ENCODE results near the gene NMNAT3. TPM values are rescaled to one million over a fixed set of nuclear protein-coding genes. Genes with fewer than 3 reads are reported as not detected.

NMNAT3 gene
- polyA plus RNA-seq, 1 of the 3 experiments (the other 2 are of a cell fraction), result not detected

GRCh38 chr3:139671107-139671506, 6.7 kb downstream of the NMNAT3 start:
- no peaks in the 10 kb centered on the region for H4K20me1 ChIP-seq (ENCODE audit: insufficient read depth)
- H3K36me3 ChIP-seq (replicated peaks in 1 of 2; ENCODE audit: control insufficient read depth in 1 of 2, insufficient read depth in 2 of 2, low read length in 1 of 2), result no peaks in the 10 kb centered on the region
- H3K9ac ChIP-seq, result no peak overlapping the region
- no peaks in the 10 kb centered on the region for H3K79me2 ChIP-seq (ENCODE audit: insufficient read depth)
- H3K9me3 ChIP-seq, result no peaks in the 10 kb centered on the region
- H3K9me2 ChIP-seq, result no peaks in the 10 kb centered on the region
- no peak overlapping the region for H3K4me3 ChIP-seq (ENCODE audit: low read depth in 2 of 2, low read length in 1 of 2)
- 44% methylated on average over 2 of the region's 2 CpGs for WGBS (ENCODE audit: low lambda C conversion rate)
- TF ChIP-seq FOSL2 (IDR thresholded peaks at IDR 0.05; ENCODE audit: borderline replicate concordance, low read depth) (no peak), TCF12 (IDR thresholded peaks at IDR 0.05) (no peak), NRF1 (IDR thresholded peaks at IDR 0.05; ENCODE audit: low read depth, low read length) (no peak), EP300 (IDR thresholded peaks at IDR 0.05; ENCODE audit: borderline replicate concordance in 1 of 2, low read depth in 1 of 2, low read length in 1 of 2) (no peak), FOXJ3 (CRISPR knock-in tag; IDR thresholded peaks at IDR 0.05) (no peak), USF2 (IDR thresholded peaks at IDR 0.05; ENCODE audit: borderline replicate concordance, low read depth, low read length) (no peak), CTCF (IDR thresholded peaks at IDR 0.05) (no peak), RXRA (IDR thresholded peaks at IDR 0.05; ENCODE audit: borderline replicate concordance, low read depth) (no peak)
- H3K4me1 ChIP-seq (ENCODE audit: control insufficient read depth in 1 of 2, insufficient read depth in 2 of 2, low read depth in 1 of 2, low read length in 1 of 2), result peaks cover 0 to 47% of the 10 kb centered on the region in 2 experiments; a peak in 2 of 4 replicates
- no peak for DNase-seq
- H3K27ac ChIP-seq (ENCODE audit: low read depth in 2 of 2, low read length in 1 of 2), result peak overlapping the region in 1 of 2 experiments; percentile 75; a peak in 1 of 4 replicates
- H3F3A ChIP-seq (replicated peaks; ENCODE audit: insufficient read depth), result no peaks in the 10 kb centered on the region
- POLR2A ChIA-PET, result no interaction called here
- no peak overlapping the region for H2AFZ ChIP-seq (ENCODE audit: low read depth)
- H3K27me3 ChIP-seq (ENCODE audit: insufficient read depth), result no peaks in the 10 kb centered on the region
- CTCF ChIA-PET, result no interaction called here
- no peak overlapping the region for H3K4me2 ChIP-seq

GRCh38 chr3:139670196-139670595, 7.6 kb downstream of the NMNAT3 start:
- H3F3A ChIP-seq (replicated peaks; ENCODE audit: insufficient read depth), result no peaks in the 10 kb centered on the region
- TF ChIP-seq CHD2 (IDR thresholded peaks at IDR 0.05; ENCODE audit: low read length, partially characterized antibody) (peak; percentile 44), ELF1 (IDR thresholded peaks at IDR 0.05) (no peak), GATA2 (CRISPR knock-in tag; IDR thresholded peaks at IDR 0.05) (peak; percentile 42; the same call in 1 of the 2 replicates), ZBTB33 (IDR thresholded peaks at IDR 0.05; ENCODE audit: borderline replicate concordance, low read depth) (no peak), SMC3 (IDR thresholded peaks at IDR 0.05; ENCODE audit: low read depth, low read length) (no peak), FOXM1 (IDR thresholded peaks at IDR 0.05; ENCODE audit: low read depth) (no peak), RFX5 (IDR thresholded peaks at IDR 0.05; ENCODE audit: low read length) (no peak), POLR2AphosphoS5 (IDR thresholded peaks at IDR 0.05; ENCODE audit: low read depth, low read length) (no peak), PBX3 (IDR thresholded peaks at IDR 0.05) (no peak), CTCF (IDR thresholded peaks at IDR 0.05) (no peak), RAD21 (IDR thresholded peaks at IDR 0.05; ENCODE audit: low read length) (peak; percentile 35), MXI1 (IDR thresholded peaks at IDR 0.05; ENCODE audit: low read depth, low read length) (no peak), EP300 (IDR thresholded peaks at IDR 0.05; ENCODE audit: borderline replicate concordance in 1 of 2, low read depth in 1 of 2, low read length in 1 of 2) (0 out of 4 replicates have a peak, but pooled peaks of 1 of the 2 experiments have one; percentile 43)
- 30% methylated on average over 4 of the region's 4 CpGs for WGBS (ENCODE audit: low lambda C conversion rate)
- H3K27ac ChIP-seq (ENCODE audit: low read depth in 2 of 2, low read length in 1 of 2), result peak overlapping the region in 1 of 2 experiments; percentile 75; a peak in 2 of 4 replicates
- no peaks in the 10 kb centered on the region for H4K20me1 ChIP-seq (ENCODE audit: insufficient read depth)
- no peaks in the 10 kb centered on the region for H3K9me3 ChIP-seq
- ChIA-PET CTCF (no interaction called here), POLR2A (no interaction called here)
- no peaks in the 10 kb centered on the region for H3K9me2 ChIP-seq
- no peak overlapping the region for H3K9ac ChIP-seq
- H3K36me3 ChIP-seq (replicated peaks in 1 of 2; ENCODE audit: control insufficient read depth in 1 of 2, insufficient read depth in 2 of 2, low read length in 1 of 2), result no peaks in the 10 kb centered on the region
- peak; percentile 59 for DNase-seq
- no peaks in the 10 kb centered on the region for H3K79me2 ChIP-seq (ENCODE audit: insufficient read depth)
- H2AFZ ChIP-seq (ENCODE audit: low read depth), result no peak overlapping the region
- H3K4me3 ChIP-seq (ENCODE audit: low read depth in 2 of 2, low read length in 1 of 2), result no peak overlapping the region
- peaks cover 0 to 38% of the 10 kb centered on the region in 2 experiments; a peak in 2 of 4 replicates for H3K4me1 ChIP-seq (ENCODE audit: control insufficient read depth in 1 of 2, insufficient read depth in 2 of 2, low read depth in 1 of 2, low read length in 1 of 2)
- H3K4me2 ChIP-seq, result no peak overlapping the region
- H3K27me3 ChIP-seq (ENCODE audit: insufficient read depth), result no peaks in the 10 kb centered on the region
